Adrenal gland (tissue), 12 donors: Measurements from ENCODE around the gene CSTPP1. TPM values are rescaled to one million over a fixed set of nuclear protein-coding genes. Genes with fewer than 3 reads are reported as not detected.

Experiments
- DNase-seq, 7 donors: peaks; one replicate each; pipeline ENCODE4 v3.0.0-alpha.2; 2019 to 2020
- H3K27ac ChIP-seq, 5 donors: fragments of 200-600 bp; sonication (generic) in 4 of 5; 1 replicate in 3 of 5; 2 replicates in 2 of 5; pipeline versions ENCODE4 v1.5.1 to v1.8.0; 2016 to 2020; ENCODE audit warnings: mild to moderate bottlenecking in 1 of 5
- H3K27me3 ChIP-seq: fragments of 200-600 bp; 2 replicates; pipeline ENCODE4 v1.8.0; 2021
- H3K36me3 ChIP-seq, 2 donors: fragments of 200-600 bp; replicated peaks in 1 of 2; 1 replicate in 1 of 2; 2 replicates in 1 of 2; pipeline versions ENCODE4 v1.5.1 to v1.8.0; 2018 to 2022
- H3K4me1 ChIP-seq, 2 donors: fragments of 200-600 bp; replicated peaks in 1 of 2; 1 replicate in 1 of 2; 2 replicates in 1 of 2; pipeline versions ENCODE4 v1.5.1 to v1.8.0; 2018 to 2021
- H3K4me3 ChIP-seq, 4 donors: fragments of 200-600 bp; sonication (generic) in 3 of 4; one replicate each; pipeline ENCODE4 v1.5.1; 2016 to 2018
- H3K9me3 ChIP-seq, 3 donors: fragments of 200-600 bp; sonication (generic) in 1 of 3; replicated peaks in 1 of 3; 1 replicate in 2 of 3; 2 replicates in 1 of 3; pipeline versions ENCODE4 v1.5.1 to v1.8.0; 2016 to 2021
- POLR2A ChIP-seq, 2 donors: fragments of 450-650 bp; IDR thresholded peaks; one replicate each; pipeline ENCODE4 v1.6.1; 2017; ENCODE audit warnings: antibody characterized with exemption in 2 of 2, mild to moderate bottlenecking in 2 of 2, moderate library complexity in 1 of 2
- WGBS, 4 donors: extraction: QIAGEN DNeasy Blood & Tissue Kit in 2 of 4; methylation state at CpG; one replicate each; pipeline versions ENCODE4 v1.1.5 to v1.1.7; 2013 to 2017; 5-methylcytosine and 5-hydroxymethylcytosine counted together
- intact Hi-C, 2 donors: fragments of 100-400 bp; cut with DNase I; formaldehyde crosslinking; loops; one replicate each; pipeline versions ENCODE4 v1.14.1 to v1.15.0; 2022 to 2023
- polyA plus RNA-seq, 3 donors: library from polyadenylated mRNA; stranded (reverse); fragments of 200-250 nt in 2 of 3; fragments of 350-450 nt in 1 of 3; fragmentation: Illumina TruSeq in 1 of 3; extraction: RNeasy Lipid Tissue Mini Kit (QIAGEN cat#74804) in 1 of 3; gene quantifications; one replicate each; pipeline ENCODE4 v1.2.3, GENCODE V29; 2013 to 2014
- total RNA-seq, 9 donors: library from RNA; depleted of rRNA in 4 of 9; stranded (reverse); fragments of >200 nt in 4 of 9; fragments of 120-200 nt in 1 of 9; fragmentation: NEBNext Ultra II Directional in 1 of 9; extraction: Animal tissue kit (Norgen Biotek cat#: 25700) in 1 of 9; gene quantifications; one replicate each; pipeline versions ENCODE4 v1.1.0 to v1.2.4, GENCODE V29; 2013 to 2023
- TF ChIP-seq, protein P1 (sequence below), 6 experiments: fragments of 450-650 bp in 4 of 6; fragments of 200-600 bp in 2 of 6; sonication (generic) in 1 of 6; IDR thresholded peaks; 1 replicate in 5 of 6; 2 replicates in 1 of 6; pipeline versions ENCODE4 v1.5.1 to v1.8.0; 2016 to 2021; ENCODE audit warnings: antibody characterized with exemption in 6 of 6, mild to moderate bottlenecking in 2 of 6, moderate library complexity in 1 of 6
- donor health status: healthy with polysubstance abuse.
- donor health status: Bipolar disorder and iron deficiency.
- donor health status: DM: yes; HTN: yes; CAD: no.
- donor health status: DM: no; HTN: no; CAD: no.
- donor health status: DM: no; HTN: no; CAD: no.
- donor health status: DM: yes; HTN: yes; CAD: no.

Gene CSTPP1
- total and polyA plus RNA-seq, 12 donors, result 17.6 to 63.0 (median 24.4) TPM

DNA sequence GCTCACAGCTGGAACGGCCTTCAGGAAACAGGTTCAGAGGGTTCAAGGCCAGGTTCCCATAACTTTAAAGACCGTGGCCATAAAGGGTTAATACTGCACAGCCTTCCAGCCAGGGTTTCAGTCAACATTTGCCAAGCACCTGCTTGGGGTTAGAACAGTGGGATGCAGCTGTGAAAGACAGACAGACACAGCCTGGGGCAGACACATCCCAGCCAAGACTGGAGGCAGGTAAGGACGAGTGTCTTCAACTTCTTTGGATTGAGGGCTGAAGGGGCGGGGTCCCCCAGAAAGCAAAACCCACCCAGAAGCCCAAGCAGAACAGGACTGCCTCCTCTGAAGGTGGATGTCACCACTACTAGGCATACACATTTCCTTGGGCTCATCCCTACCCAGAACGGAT lies 225.9 kb downstream of the CSTPP1 start:
- intact Hi-C loops, result no loop called here
- Histone ChIP-seq H3K4me3 (no peak overlapping the region), H3K4me1 (peaks cover 5 to 14% of the 10 kb centered on the region in 2 donors), H3K9me3 (no peaks in the 10 kb centered on the region), H3K36me3 (peaks cover 0 to 40% of the 10 kb centered on the region in 2 donors), H3K27me3 (no peaks in the 10 kb centered on the region), H3K27ac (peak overlapping the region in 2 of 5 donors; percentile 47 to 50)
- DNase-seq, result no peak
- 42 to 59% (median 55%) methylated on average over 4 to 5 of the region's 5 CpGs for WGBS, 4 donors
- TF ChIP-seq POLR2A (IDR thresholded peaks at IDR 0.05), result no peak
- TF ChIP-seq, protein P1, sequence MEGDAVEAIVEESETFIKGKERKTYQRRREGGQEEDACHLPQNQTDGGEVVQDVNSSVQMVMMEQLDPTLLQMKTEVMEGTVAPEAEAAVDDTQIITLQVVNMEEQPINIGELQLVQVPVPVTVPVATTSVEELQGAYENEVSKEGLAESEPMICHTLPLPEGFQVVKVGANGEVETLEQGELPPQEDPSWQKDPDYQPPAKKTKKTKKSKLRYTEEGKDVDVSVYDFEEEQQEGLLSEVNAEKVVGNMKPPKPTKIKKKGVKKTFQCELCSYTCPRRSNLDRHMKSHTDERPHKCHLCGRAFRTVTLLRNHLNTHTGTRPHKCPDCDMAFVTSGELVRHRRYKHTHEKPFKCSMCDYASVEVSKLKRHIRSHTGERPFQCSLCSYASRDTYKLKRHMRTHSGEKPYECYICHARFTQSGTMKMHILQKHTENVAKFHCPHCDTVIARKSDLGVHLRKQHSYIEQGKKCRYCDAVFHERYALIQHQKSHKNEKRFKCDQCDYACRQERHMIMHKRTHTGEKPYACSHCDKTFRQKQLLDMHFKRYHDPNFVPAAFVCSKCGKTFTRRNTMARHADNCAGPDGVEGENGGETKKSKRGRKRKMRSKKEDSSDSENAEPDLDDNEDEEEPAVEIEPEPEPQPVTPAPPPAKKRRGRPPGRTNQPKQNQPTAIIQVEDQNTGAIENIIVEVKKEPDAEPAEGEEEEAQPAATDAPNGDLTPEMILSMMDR (IDR thresholded peaks at IDR 0.05), result no peak

DNA sequence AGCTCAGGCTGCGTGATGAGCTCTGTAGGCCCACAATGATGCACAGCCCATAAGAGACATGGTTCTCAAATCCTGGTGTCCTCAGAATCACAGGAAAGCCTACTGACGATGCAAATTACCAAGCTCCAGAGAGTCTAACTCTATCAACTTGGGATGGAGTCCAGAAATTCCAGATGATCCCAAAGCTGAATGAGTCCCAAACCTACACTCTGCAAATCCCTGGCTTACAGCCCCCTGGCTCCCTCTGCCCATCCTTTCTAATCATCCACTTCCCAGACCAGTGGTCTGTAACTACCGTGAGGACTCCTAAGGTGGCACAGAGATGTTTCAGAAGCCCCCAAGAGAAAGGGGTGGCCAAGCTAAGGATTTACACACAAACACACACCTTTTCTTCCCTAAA lies 226.6 kb downstream of the CSTPP1 start:
- Histone ChIP-seq H3K4me1 (peaks cover 5 to 14% of the 10 kb centered on the region in 2 donors), H3K27me3 (no peaks in the 10 kb centered on the region), H3K27ac (no peak overlapping the region), H3K4me3 (no peak overlapping the region), H3K36me3 (peaks cover 0 to 47% of the 10 kb centered on the region in 2 donors), H3K9me3 (no peaks in the 10 kb centered on the region)
- intact Hi-C loops, result no loop called here
- WGBS, 4 donors, result 35 to 71% (median 49%) methylated on average over 3 of the region's 3 CpGs
- no peak for DNase-seq
- no peak for TF ChIP-seq POLR2A (IDR thresholded peaks at IDR 0.05)
- TF ChIP-seq, protein P1 (IDR thresholded peaks at IDR 0.05), result no peak

DNA sequence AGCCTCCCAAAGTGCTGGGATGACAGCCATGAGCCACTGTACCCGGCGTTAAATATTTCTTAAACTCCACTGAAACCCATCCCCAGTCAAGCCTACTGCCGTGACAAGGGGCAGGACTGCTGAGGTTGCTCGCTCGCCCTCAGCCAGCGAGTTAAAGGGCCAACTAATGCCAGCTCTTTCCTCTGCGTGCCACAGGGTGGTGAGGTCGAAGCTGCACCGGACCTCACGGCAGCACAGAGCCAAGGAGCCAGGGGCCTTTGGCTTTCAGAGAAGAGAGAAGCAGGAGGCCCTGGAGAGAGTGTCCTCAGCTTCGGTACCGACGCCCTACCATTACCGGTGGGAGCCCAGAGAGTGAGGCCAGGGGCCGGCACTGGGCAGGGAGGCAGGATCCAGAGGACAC lies 227.3 kb downstream of the CSTPP1 start:
- no peaks in the 10 kb centered on the region for H3K9me3 ChIP-seq
- peaks cover 0 to 54% of the 10 kb centered on the region in 2 donors for H3K36me3 ChIP-seq
- 85 to 90% (median 88%) methylated on average over 11 to 15 of the region's 15 CpGs for WGBS, 4 donors
- DNase-seq, result no peak
- no peak overlapping the region for H3K4me3 ChIP-seq
- no peak overlapping the region for H3K27ac ChIP-seq
- H3K4me1 ChIP-seq, result peaks cover 5 to 14% of the 10 kb centered on the region in 2 donors
- intact Hi-C loops, result no loop called here
- TF ChIP-seq, protein P1 (IDR thresholded peaks at IDR 0.05), result no peak
- no peak for TF ChIP-seq POLR2A (IDR thresholded peaks at IDR 0.05)
- no peaks in the 10 kb centered on the region for H3K27me3 ChIP-seq

DNA sequence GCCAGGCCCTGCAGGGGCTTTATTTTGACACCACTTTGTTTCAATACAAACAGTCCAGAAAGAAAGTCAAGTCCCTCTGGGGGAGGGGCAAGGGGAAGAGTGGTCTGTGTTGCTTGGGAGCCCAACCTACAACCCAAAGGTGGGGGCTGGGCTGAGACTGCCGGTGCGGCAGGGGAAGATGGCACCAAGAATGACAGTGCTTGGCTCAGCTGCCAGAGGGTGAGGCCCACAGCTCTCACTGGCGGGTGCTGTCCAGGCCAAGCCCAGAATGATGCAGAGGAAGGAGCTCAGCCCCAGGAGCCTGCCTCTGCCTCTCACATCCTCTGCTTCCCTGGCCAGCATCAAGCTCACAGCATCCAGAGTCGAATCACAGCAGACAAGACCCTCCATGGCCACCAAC lies 227.8 kb downstream of the CSTPP1 start:
- Histone ChIP-seq H3K9me3 (no peaks in the 10 kb centered on the region), H3K27me3 (no peaks in the 10 kb centered on the region), H3K36me3 (peaks cover 0 to 59% of the 10 kb centered on the region in 2 donors), H3K27ac (no peak overlapping the region), H3K4me1 (peaks cover 5 to 14% of the 10 kb centered on the region in 2 donors), H3K4me3 (no peak overlapping the region)
- no peak for DNase-seq
- 55 to 73% (median 64%) methylated on average over 2 to 4 of the region's 4 CpGs for WGBS, 4 donors
- intact Hi-C loops, result no loop called here
- TF ChIP-seq, protein P1 (IDR thresholded peaks at IDR 0.05), result no peak
- no peak for TF ChIP-seq POLR2A (IDR thresholded peaks at IDR 0.05)
